ENCODE results near the gene PLEKHH1.

Gene PLEKHH1

GRCh38 chr14:67491741-67492507 lies 41.2 kb upstream of the PLEKHH1 start:
- H3K27me3 ChIP-seq (ENCODE audit: control insufficient read depth in 5 of 5, insufficient read depth in 4 of 5, low read length in 5 of 5) = no peaks in the 10 kb centered on the region
- H3K9ac ChIP-seq (ENCODE audit: low read length in 5 of 5) = no peak overlapping the region
- peaks cover 0 to 18% (median 9%) of the 10 kb centered on the region in 5 donors for H3K4me1 ChIP-seq (ENCODE audit: control insufficient read depth in 5 of 5, insufficient read depth in 5 of 5, low read length in 5 of 5)
- no peak overlapping the region for H3K27ac ChIP-seq (ENCODE audit: low read depth, low read length)
- no peaks in the 10 kb centered on the region for H3K36me3 ChIP-seq (ENCODE audit: control insufficient read depth in 5 of 5, insufficient read depth in 5 of 5, low read length in 5 of 5)
- no peak overlapping the region for H3K4me3 ChIP-seq (ENCODE audit: low read depth in 1 of 5, low read length in 5 of 5)
- H3K9me3 ChIP-seq (ENCODE audit: control insufficient read depth in 5 of 5, low read length in 5 of 5) = peaks cover 0 to 14% (median 9%) of the 10 kb centered on the region in 5 donors

- Histone ChIP-seq H3K4me1 (ENCODE audit: control insufficient read depth in 5 of 5, insufficient read depth in 5 of 5, low read length in 5 of 5) (peaks cover 0 to 18% (median 9%) of the 10 kb centered on the region in 5 donors), H3K27ac (ENCODE audit: low read depth, low read length) (no peak overlapping the region), H3K4me3 (ENCODE audit: low read depth in 1 of 5, low read length in 5 of 5) (no peak overlapping the region), H3K9ac (ENCODE audit: low read length in 5 of 5) (no peak overlapping the region), H3K36me3 (ENCODE audit: control insufficient read depth in 5 of 5, insufficient read depth in 5 of 5, low read length in 5 of 5) (no peaks in the 10 kb centered on the region), H3K9me3 (ENCODE audit: control insufficient read depth in 5 of 5, low read length in 5 of 5) (peaks cover 0 to 14% (median 9%) of the 10 kb centered on the region in 5 donors), H3K27me3 (ENCODE audit: control insufficient read depth in 5 of 5, insufficient read depth in 4 of 5, low read length in 5 of 5) (no peaks in the 10 kb centered on the region)
Measured at GRCh38 chr14:67492538-67492937, 40.6 kb upstream of the PLEKHH1 start.

GRCh38 chr14:67493092-67493717 lies 39.9 kb upstream of the PLEKHH1 start:
- Histone ChIP-seq H3K27ac (ENCODE audit: low read depth, low read length) (no peak overlapping the region), H3K4me3 (ENCODE audit: low read depth in 1 of 5, low read length in 5 of 5) (peak overlapping the region in 1 of 5 donors; percentile 33)

GRCh38 chr14:67495827-67496226 lies 37.3 kb upstream of the PLEKHH1 start:
- peaks cover 0 to 14% (median 9%) of the 10 kb centered on the region in 5 donors for H3K9me3 ChIP-seq (ENCODE audit: control insufficient read depth in 5 of 5, low read length in 5 of 5)
- no peaks in the 10 kb centered on the region for H3K36me3 ChIP-seq (ENCODE audit: control insufficient read depth in 5 of 5, insufficient read depth in 5 of 5, low read length in 5 of 5)
- H3K4me1 ChIP-seq (ENCODE audit: control insufficient read depth in 5 of 5, insufficient read depth in 5 of 5, low read length in 5 of 5) = no peaks in the 10 kb centered on the region
- no peak overlapping the region for H3K27ac ChIP-seq (ENCODE audit: low read depth, low read length)
- no peak overlapping the region for H3K9ac ChIP-seq (ENCODE audit: low read length in 5 of 5)
- H3K27me3 ChIP-seq (ENCODE audit: control insufficient read depth in 5 of 5, insufficient read depth in 4 of 5, low read length in 5 of 5) = peaks cover 0 to 3% (median 0%) of the 10 kb centered on the region in 5 donors
- H3K4me3 ChIP-seq (ENCODE audit: low read depth in 1 of 5, low read length in 5 of 5) = no peak overlapping the region

More at GRCh38 chr14:67493092-67493717, 39.9 kb upstream of the PLEKHH1 start:
- H3K9me3 ChIP-seq (ENCODE audit: control insufficient read depth in 5 of 5, low read length in 5 of 5) = peaks cover 0 to 14% (median 9%) of the 10 kb centered on the region in 5 donors
- H3K36me3 ChIP-seq (ENCODE audit: control insufficient read depth in 5 of 5, insufficient read depth in 5 of 5, low read length in 5 of 5) = no peaks in the 10 kb centered on the region
- H3K9ac ChIP-seq (ENCODE audit: low read length in 5 of 5) = no peak overlapping the region
- peaks cover 0 to 3% (median 0%) of the 10 kb centered on the region in 5 donors for H3K27me3 ChIP-seq (ENCODE audit: control insufficient read depth in 5 of 5, insufficient read depth in 4 of 5, low read length in 5 of 5)
- peaks cover 0 to 11% (median 5%) of the 10 kb centered on the region in 5 donors for H3K4me1 ChIP-seq (ENCODE audit: control insufficient read depth in 5 of 5, insufficient read depth in 5 of 5, low read length in 5 of 5)

GRCh38 chr14:67497216-67497615 lies 35.9 kb upstream of the PLEKHH1 start:
- H3K9me3 ChIP-seq (ENCODE audit: control insufficient read depth in 5 of 5, low read length in 5 of 5) = peaks cover 0 to 14% (median 9%) of the 10 kb centered on the region in 5 donors
- peaks cover 0 to 3% (median 0%) of the 10 kb centered on the region in 5 donors for H3K27me3 ChIP-seq (ENCODE audit: control insufficient read depth in 5 of 5, insufficient read depth in 4 of 5, low read length in 5 of 5)
- no peaks in the 10 kb centered on the region for H3K36me3 ChIP-seq (ENCODE audit: control insufficient read depth in 5 of 5, insufficient read depth in 5 of 5, low read length in 5 of 5)
- no peaks in the 10 kb centered on the region for H3K4me1 ChIP-seq (ENCODE audit: control insufficient read depth in 5 of 5, insufficient read depth in 5 of 5, low read length in 5 of 5)
- H3K4me3 ChIP-seq (ENCODE audit: low read depth in 1 of 5, low read length in 5 of 5) = no peak overlapping the region
- H3K27ac ChIP-seq (ENCODE audit: low read depth, low read length) = no peak overlapping the region
- H3K9ac ChIP-seq (ENCODE audit: low read length in 5 of 5) = no peak overlapping the region

- Histone ChIP-seq H3K4me3 (ENCODE audit: low read depth in 1 of 5, low read length in 5 of 5) (no peak overlapping the region), H3K36me3 (ENCODE audit: control insufficient read depth in 5 of 5, insufficient read depth in 5 of 5, low read length in 5 of 5) (no peaks in the 10 kb centered on the region), H3K27ac (ENCODE audit: low read depth, low read length) (no peak overlapping the region), H3K9ac (ENCODE audit: low read length in 5 of 5) (no peak overlapping the region), H3K4me1 (ENCODE audit: control insufficient read depth in 5 of 5, insufficient read depth in 5 of 5, low read length in 5 of 5) (no peaks in the 10 kb centered on the region), H3K27me3 (ENCODE audit: control insufficient read depth in 5 of 5, insufficient read depth in 4 of 5, low read length in 5 of 5) (peaks cover 0 to 3% (median 0%) of the 10 kb centered on the region in 5 donors), H3K9me3 (ENCODE audit: control insufficient read depth in 5 of 5, low read length in 5 of 5) (peaks cover 0 to 14% (median 9%) of the 10 kb centered on the region in 5 donors)
Measured at GRCh38 chr14:67497716-67498115, 35.4 kb upstream of the PLEKHH1 start.

- no peaks in the 10 kb centered on the region for H3K9me3 ChIP-seq (ENCODE audit: control insufficient read depth in 5 of 5, low read length in 5 of 5)
Measured at GRCh38 chr14:67500981-67501380, 32.1 kb upstream of the PLEKHH1 start.

GRCh38 chr14:67501670-67502069 lies 31.4 kb upstream of the PLEKHH1 start:
- Histone ChIP-seq H3K27ac (ENCODE audit: low read depth, low read length) (no peak overlapping the region), H3K9me3 (ENCODE audit: control insufficient read depth in 5 of 5, low read length in 5 of 5) (no peaks in the 10 kb centered on the region), H3K4me3 (ENCODE audit: low read depth in 1 of 5, low read length in 5 of 5) (no peak overlapping the region), H3K4me1 (ENCODE audit: control insufficient read depth in 5 of 5, insufficient read depth in 5 of 5, low read length in 5 of 5) (no peaks in the 10 kb centered on the region), H3K27me3 (ENCODE audit: control insufficient read depth in 5 of 5, insufficient read depth in 4 of 5, low read length in 5 of 5) (peaks cover 0 to 3% (median 0%) of the 10 kb centered on the region in 5 donors), H3K9ac (ENCODE audit: low read length in 5 of 5) (no peak overlapping the region), H3K36me3 (ENCODE audit: control insufficient read depth in 5 of 5, insufficient read depth in 5 of 5, low read length in 5 of 5) (no peaks in the 10 kb centered on the region)

More at GRCh38 chr14:67500981-67501380, 32.1 kb upstream of the PLEKHH1 start:
- Histone ChIP-seq H3K36me3 (ENCODE audit: control insufficient read depth in 5 of 5, insufficient read depth in 5 of 5, low read length in 5 of 5) (no peaks in the 10 kb centered on the region), H3K9ac (ENCODE audit: low read length in 5 of 5) (no peak overlapping the region), H3K4me1 (ENCODE audit: control insufficient read depth in 5 of 5, insufficient read depth in 5 of 5, low read length in 5 of 5) (no peaks in the 10 kb centered on the region), H3K4me3 (ENCODE audit: low read depth in 1 of 5, low read length in 5 of 5) (no peak overlapping the region), H3K27me3 (ENCODE audit: control insufficient read depth in 5 of 5, insufficient read depth in 4 of 5, low read length in 5 of 5) (peaks cover 0 to 3% (median 0%) of the 10 kb centered on the region in 5 donors), H3K27ac (ENCODE audit: low read depth, low read length) (no peak overlapping the region)

- H3K4me1 ChIP-seq (ENCODE audit: control insufficient read depth in 5 of 5, insufficient read depth in 5 of 5, low read length in 5 of 5) = no peaks in the 10 kb centered on the region
- H3K36me3 ChIP-seq (ENCODE audit: control insufficient read depth in 5 of 5, insufficient read depth in 5 of 5, low read length in 5 of 5) = no peaks in the 10 kb centered on the region
- no peak overlapping the region for H3K9ac ChIP-seq (ENCODE audit: low read length in 5 of 5)
- no peaks in the 10 kb centered on the region for H3K27me3 ChIP-seq (ENCODE audit: control insufficient read depth in 5 of 5, insufficient read depth in 4 of 5, low read length in 5 of 5)
- no peak overlapping the region for H3K4me3 ChIP-seq (ENCODE audit: low read depth in 1 of 5, low read length in 5 of 5)
- no peak overlapping the region for H3K27ac ChIP-seq (ENCODE audit: low read depth, low read length)
- no peaks in the 10 kb centered on the region for H3K9me3 ChIP-seq (ENCODE audit: control insufficient read depth in 5 of 5, low read length in 5 of 5)
Measured at GRCh38 chr14:67502867-67503266, 30.2 kb upstream of the PLEKHH1 start.

GRCh38 chr14:67503331-67503730 lies 29.8 kb upstream of the PLEKHH1 start:
- H3K9me3 ChIP-seq (ENCODE audit: control insufficient read depth in 5 of 5, low read length in 5 of 5) = no peaks in the 10 kb centered on the region
- no peak overlapping the region for H3K4me3 ChIP-seq (ENCODE audit: low read depth in 1 of 5, low read length in 5 of 5)
- no peaks in the 10 kb centered on the region for H3K27me3 ChIP-seq (ENCODE audit: control insufficient read depth in 5 of 5, insufficient read depth in 4 of 5, low read length in 5 of 5)
- H3K9ac ChIP-seq (ENCODE audit: low read length in 5 of 5) = no peak overlapping the region
- no peaks in the 10 kb centered on the region for H3K36me3 ChIP-seq (ENCODE audit: control insufficient read depth in 5 of 5, insufficient read depth in 5 of 5, low read length in 5 of 5)
- no peaks in the 10 kb centered on the region for H3K4me1 ChIP-seq (ENCODE audit: control insufficient read depth in 5 of 5, insufficient read depth in 5 of 5, low read length in 5 of 5)
- H3K27ac ChIP-seq (ENCODE audit: low read depth, low read length) = no peak overlapping the region

All from subcutaneous abdominal adipose tissue (tissue), 5 donors.